Measurements from ENCODE around the gene RTN4RL1. TPM values are rescaled to one million over a fixed set of nuclear protein-coding genes. Genes with fewer than 3 reads are reported as not detected.

The RTN4RL1 gene
- total and polyA plus RNA-seq, 7 donors, result under 0.01 to 0.71 (median 0.48) TPM; not detected in 1

- Histone ChIP-seq H3K27me3 (no peaks in the 10 kb centered on the region), H3K27ac (no peak overlapping the region), H3K4me3 (no peak overlapping the region), H3K9me3 (no peaks in the 10 kb centered on the region), H3K4me1 (peaks cover 0 to 12% (median 8%) of the 10 kb centered on the region in 4 donors), H3K36me3 (no peaks in the 10 kb centered on the region)
- no peak for DNase-seq
- TF ChIP-seq EP300 (IDR thresholded peaks at IDR 0.05) (no peak), POLR2AphosphoS5 (IDR thresholded peaks at IDR 0.05) (no peak), POLR2A (IDR thresholded peaks at IDR 0.05) (no peak)
- TF ChIP-seq, protein P1, sequence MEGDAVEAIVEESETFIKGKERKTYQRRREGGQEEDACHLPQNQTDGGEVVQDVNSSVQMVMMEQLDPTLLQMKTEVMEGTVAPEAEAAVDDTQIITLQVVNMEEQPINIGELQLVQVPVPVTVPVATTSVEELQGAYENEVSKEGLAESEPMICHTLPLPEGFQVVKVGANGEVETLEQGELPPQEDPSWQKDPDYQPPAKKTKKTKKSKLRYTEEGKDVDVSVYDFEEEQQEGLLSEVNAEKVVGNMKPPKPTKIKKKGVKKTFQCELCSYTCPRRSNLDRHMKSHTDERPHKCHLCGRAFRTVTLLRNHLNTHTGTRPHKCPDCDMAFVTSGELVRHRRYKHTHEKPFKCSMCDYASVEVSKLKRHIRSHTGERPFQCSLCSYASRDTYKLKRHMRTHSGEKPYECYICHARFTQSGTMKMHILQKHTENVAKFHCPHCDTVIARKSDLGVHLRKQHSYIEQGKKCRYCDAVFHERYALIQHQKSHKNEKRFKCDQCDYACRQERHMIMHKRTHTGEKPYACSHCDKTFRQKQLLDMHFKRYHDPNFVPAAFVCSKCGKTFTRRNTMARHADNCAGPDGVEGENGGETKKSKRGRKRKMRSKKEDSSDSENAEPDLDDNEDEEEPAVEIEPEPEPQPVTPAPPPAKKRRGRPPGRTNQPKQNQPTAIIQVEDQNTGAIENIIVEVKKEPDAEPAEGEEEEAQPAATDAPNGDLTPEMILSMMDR (IDR thresholded peaks at IDR 0.05), result no peak
- intact Hi-C loops (cut with DNase I), result no loop called here
- whole genome bisulfite sequencing, 2 donors, result 84 to 90% methylated on average over 12 of the region's 12 CpGs
These were observed 20.6 kb downstream of the RTN4RL1 start for GRCh38 chr17:2004435-2004952.

DNA sequence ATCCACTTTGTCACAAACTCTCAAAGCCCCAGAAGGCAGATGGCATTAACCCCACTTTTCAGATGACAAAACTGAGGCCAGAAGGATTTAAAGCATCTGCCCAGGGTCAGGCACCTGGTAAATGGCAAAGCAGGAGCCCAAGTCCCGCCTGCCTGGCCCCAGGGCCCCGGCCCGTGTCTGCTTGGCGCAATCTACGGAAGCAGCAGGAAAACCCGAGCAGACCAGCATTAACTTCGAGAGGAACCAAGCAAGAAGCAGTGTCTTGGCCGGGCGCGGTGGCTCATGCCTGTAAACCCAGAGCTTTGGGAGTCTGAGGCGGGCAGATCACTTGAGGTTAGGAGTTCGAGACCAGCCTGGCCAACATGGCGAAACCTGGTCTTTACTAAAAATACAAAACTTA lies 21.6 kb downstream of the RTN4RL1 start:
- WGBS, 2 donors, result 90 to 91% methylated on average over 13 of the region's 13 CpGs
- no peak for DNase-seq
- no peaks in the 10 kb centered on the region for H3K27me3 ChIP-seq
- no peaks in the 10 kb centered on the region for H3K9me3 ChIP-seq
- TF ChIP-seq EP300 (IDR thresholded peaks at IDR 0.05) (no peak), POLR2A (IDR thresholded peaks at IDR 0.05) (no peak), POLR2AphosphoS5 (IDR thresholded peaks at IDR 0.05) (no peak)
- TF ChIP-seq, protein P1 (IDR thresholded peaks at IDR 0.05), result no peak
- no peak overlapping the region for H3K4me3 ChIP-seq
- H3K36me3 ChIP-seq, result no peaks in the 10 kb centered on the region
- no peak overlapping the region for H3K27ac ChIP-seq
- H3K4me1 ChIP-seq, result peaks cover 0 to 22% (median 17%) of the 10 kb centered on the region in 4 donors
- intact Hi-C loops (cut with DNase I), result no loop called here

- no peak for DNase-seq
- no peaks in the 10 kb centered on the region for H3K36me3 ChIP-seq
- no peak overlapping the region for H3K4me3 ChIP-seq
- H3K4me1 ChIP-seq, result peaks cover 0 to 29% (median 24%) of the 10 kb centered on the region in 4 donors
- H3K9me3 ChIP-seq, result no peaks in the 10 kb centered on the region
- WGBS, 2 donors, result 82 to 84% methylated on average over 16 of the region's 16 CpGs
- intact Hi-C loops (cut with DNase I), result no loop called here
- no peaks in the 10 kb centered on the region for H3K27me3 ChIP-seq
- no peak for TF ChIP-seq POLR2A (IDR thresholded peaks at IDR 0.05)
- TF ChIP-seq, protein P1 (IDR thresholded peaks at IDR 0.05), result no peak
- H3K27ac ChIP-seq, result no peak overlapping the region
These were observed 22.3 kb downstream of the RTN4RL1 start for GRCh38 chr17:2002767-2003329.

DNA sequence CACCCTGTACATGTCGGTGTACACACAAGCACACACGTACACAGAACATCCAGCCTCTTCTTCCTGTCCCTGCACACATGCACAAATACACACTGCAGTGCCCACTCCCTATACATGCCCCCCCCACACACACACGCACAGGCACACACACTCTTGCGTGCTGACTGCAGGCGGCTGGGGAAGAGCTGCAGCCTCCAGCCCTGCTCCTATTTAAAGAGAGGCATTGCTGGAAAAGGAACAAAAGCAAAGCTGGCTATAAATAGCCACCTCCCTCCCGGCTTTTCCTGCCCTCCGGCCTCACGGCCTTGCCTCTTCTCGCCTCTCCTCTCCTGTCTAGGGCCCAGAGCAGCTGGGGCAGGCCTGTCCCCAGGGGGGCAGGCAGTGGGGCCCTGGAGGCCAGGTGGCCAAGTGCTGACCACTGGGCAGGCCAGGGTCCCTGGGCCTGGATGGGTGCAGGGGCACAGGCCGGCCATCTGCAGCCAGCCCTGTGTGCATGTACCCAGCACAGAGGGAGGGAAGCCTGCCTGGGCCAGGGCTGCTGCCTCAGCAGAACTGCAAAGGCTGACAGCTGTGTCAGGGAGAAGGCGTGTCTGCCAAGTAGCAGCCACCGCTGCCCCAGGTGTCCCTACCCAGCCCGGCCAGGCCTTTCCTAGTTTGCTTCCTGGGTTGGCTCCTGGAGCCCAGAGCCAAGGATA lies 25.4 kb downstream of the RTN4RL1 start:
- Histone ChIP-seq H3K4me3 (no peak overlapping the region), H3K4me1 (peaks cover 0 to 35% (median 29%) of the 10 kb centered on the region in 4 donors), H3K9me3 (no peaks in the 10 kb centered on the region), H3K27me3 (no peaks in the 10 kb centered on the region), H3K36me3 (no peaks in the 10 kb centered on the region), H3K27ac (peak overlapping the region; percentile 73 to 90 (median 82))
- TF ChIP-seq POLR2AphosphoS5 (IDR thresholded peaks at IDR 0.05) (peak in 1 of 4 donors; percentile 40), EP300 (IDR thresholded peaks at IDR 0.05) (no peak)
- 19 to 40% methylated on average over 13 of the region's 13 CpGs for WGBS, 2 donors
- intact Hi-C loops (cut with DNase I), result loop anchor here (2.0 kb wide), 1 partner anchor 25 kb away; the partner anchor contains the start of gene RTN4RL1
- peak; percentile 78 for DNase-seq
